Subcutaneous adipose tissue (tissue), 4 donors: ENCODE measurements around the gene ZNFX1. TPM values are rescaled to one million over a fixed set of nuclear protein-coding genes. Genes with fewer than 3 reads are reported as not detected.

Experiments used
- CTCF ChIP-seq: fragments of 450-650 bp; IDR thresholded peaks from one replicate; pipeline ENCODE4 v1.5.1; 2016; ENCODE audit warnings: low read depth, mild to moderate bottlenecking, control low read depth, antibody characterized with exemption, moderate library complexity
- total RNA-seq, 4 donors: library from RNA; depleted of rRNA; stranded (reverse); fragments of >200 nt; gene quantifications; one replicate each; pipeline ENCODE4 v1.1.0, GENCODE V29; 2016

Gene ZNFX1
- total RNA-seq, 4 donors from 2014 or later, result 35.2 to 46.2 (median 40.0) TPM

GRCh38 chr20:49285233-49285668, 7.4 kb upstream of the ZNFX1 start:
- TF ChIP-seq CTCF, result no peak

GRCh38 chr20:49284818-49285217, 7.0 kb upstream of the ZNFX1 start:
- no peak for TF ChIP-seq CTCF

- no peak for TF ChIP-seq CTCF
Observed at GRCh38 chr20:49283703-49284625, 6.1 kb upstream of the ZNFX1 start.

- TF ChIP-seq CTCF, result no peak
Observed at GRCh38 chr20:49283176-49283702, 5.4 kb upstream of the ZNFX1 start.

- no peak for TF ChIP-seq CTCF
Observed at GRCh38 chr20:49282584-49283171, 4.8 kb upstream of the ZNFX1 start.

- TF ChIP-seq CTCF, result no peak
Observed at GRCh38 chr20:49281913-49282467, 4.1 kb upstream of the ZNFX1 start.
